Posterior vena cava (tissue), 2 donors: ENCODE measurements around the gene C2orf78. TPM values are rescaled to one million over a fixed set of nuclear protein-coding genes. Genes with fewer than 3 reads are reported as not detected.

ENCODE experiments used
- total RNA-seq, 2 donors: library from RNA; stranded (reverse); fragmentation: NEBNext Ultra II Directional; extraction: Animal tissue kit (Norgen Biotek cat#: 25700); gene quantifications; one replicate each; pipeline ENCODE4 v1.2.1, GENCODE V29; 2021
- donor health status: DM: yes; HTN: yes; CAD: no.
- donor health status: DM: yes; HTN: yes; CAD: no.

The C2orf78 gene
- total RNA-seq, 2 donors from 2014 or later = not detected

Other genes starting within 250 kb of the C2orf78 start
- not detected for gene NAT8, start 141.8 kb upstream of the C2orf78 start, total RNA-seq
- 10 to 100 TPM; 27.1 to 27.7 TPM for gene TPRKB, start 46.8 kb upstream of the C2orf78 start, total RNA-seq
- 10 to 100 TPM; 17.0 to 17.3 TPM for gene DUSP11, start 4.1 kb upstream of the C2orf78 start, total RNA-seq
- 10 to 100 TPM; 32.4 to 38.7 TPM for gene STAMBP, start 44.8 kb downstream of the C2orf78 start, total RNA-seq
- gene ACTG2, start 108.8 kb downstream of the C2orf78 start, total RNA-seq = 1,000 to 10,000 TPM; 2,422 to 4,458 TPM
- 10 to 100 TPM; 36.1 to 41.9 TPM for gene DGUOK, start 142.7 kb downstream of the C2orf78 start, total RNA-seq
- 1 to 10 TPM; 6.6 to 8.5 TPM for gene TET3, start 200.7 kb downstream of the C2orf78 start, total RNA-seq